Endothelial cell (in vitro differentiated cells): ENCODE data around the gene MUTYH. TPM values are rescaled to one million over a fixed set of nuclear protein-coding genes. Genes with fewer than 3 reads are reported as not detected.

ENCODE experiments used
- DNase-seq: peaks from one replicate; pipeline ENCODE4 v3.0.0; 2021; ENCODE audit warnings: low spot score
- H3K27ac Mint-ChIP-seq: one replicate; pipeline ENCODE4 v1.8.0; 2021; ENCODE audit warnings: mixed read lengths, inconsistent platforms; ENCODE audit not compliant: unreplicated experiment
- H3K27me3 Mint-ChIP-seq: one replicate; pipeline ENCODE4 v1.8.0; 2021; ENCODE audit warnings: mild to moderate bottlenecking, moderate library complexity, mixed read lengths, inconsistent platforms; ENCODE audit not compliant: unreplicated experiment
- H3K36me3 Mint-ChIP-seq: one replicate; pipeline ENCODE4 v1.8.0; 2021; ENCODE audit warnings: mild to moderate bottlenecking, low read depth, mixed read lengths, inconsistent platforms; ENCODE audit not compliant: unreplicated experiment
- H3K4me1 Mint-ChIP-seq: one replicate; pipeline ENCODE4 v1.8.0; 2021; ENCODE audit warnings: mild to moderate bottlenecking, mixed read lengths, inconsistent platforms; ENCODE audit not compliant: unreplicated experiment
- H3K4me3 Mint-ChIP-seq: one replicate; pipeline ENCODE4 v1.8.0; 2021; ENCODE audit warnings: mild to moderate bottlenecking, mixed read lengths, inconsistent platforms; ENCODE audit not compliant: unreplicated experiment
- H3K9me3 Mint-ChIP-seq: one replicate; pipeline ENCODE4 v1.8.0; 2021; ENCODE audit warnings: mixed read lengths, inconsistent platforms; ENCODE audit not compliant: unreplicated experiment
- total RNA-seq: library from RNA; stranded (reverse); fragmentation: NEBNext Ultra II Directional; extraction: Animal tissue kit (Norgen Biotek cat#: 25700); gene quantifications from one replicate; pipeline ENCODE4 v1.2.1, GENCODE V29; 2021; ENCODE audit not compliant: unreplicated experiment
- TF ChIP-seq, protein P1 (sequence below): fragments of 200-600 bp; sonication (generic); IDR thresholded peaks from one replicate; pipeline ENCODE4 v1.5.0; 2021; ENCODE audit warnings: antibody characterized with exemption; ENCODE audit not compliant: unreplicated experiment

Gene MUTYH
- total RNA-seq, 1 donor from 2014 or later, result 31.5 TPM

- no peak overlapping the region for H3K4me3 Mint-ChIP-seq
- peaks cover 5% of the 10 kb centered on the region for H3K36me3 Mint-ChIP-seq
- H3K4me1 Mint-ChIP-seq, result peaks cover 20% of the 10 kb centered on the region
- TF ChIP-seq, protein P1, sequence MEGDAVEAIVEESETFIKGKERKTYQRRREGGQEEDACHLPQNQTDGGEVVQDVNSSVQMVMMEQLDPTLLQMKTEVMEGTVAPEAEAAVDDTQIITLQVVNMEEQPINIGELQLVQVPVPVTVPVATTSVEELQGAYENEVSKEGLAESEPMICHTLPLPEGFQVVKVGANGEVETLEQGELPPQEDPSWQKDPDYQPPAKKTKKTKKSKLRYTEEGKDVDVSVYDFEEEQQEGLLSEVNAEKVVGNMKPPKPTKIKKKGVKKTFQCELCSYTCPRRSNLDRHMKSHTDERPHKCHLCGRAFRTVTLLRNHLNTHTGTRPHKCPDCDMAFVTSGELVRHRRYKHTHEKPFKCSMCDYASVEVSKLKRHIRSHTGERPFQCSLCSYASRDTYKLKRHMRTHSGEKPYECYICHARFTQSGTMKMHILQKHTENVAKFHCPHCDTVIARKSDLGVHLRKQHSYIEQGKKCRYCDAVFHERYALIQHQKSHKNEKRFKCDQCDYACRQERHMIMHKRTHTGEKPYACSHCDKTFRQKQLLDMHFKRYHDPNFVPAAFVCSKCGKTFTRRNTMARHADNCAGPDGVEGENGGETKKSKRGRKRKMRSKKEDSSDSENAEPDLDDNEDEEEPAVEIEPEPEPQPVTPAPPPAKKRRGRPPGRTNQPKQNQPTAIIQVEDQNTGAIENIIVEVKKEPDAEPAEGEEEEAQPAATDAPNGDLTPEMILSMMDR, result no peak
- H3K27me3 Mint-ChIP-seq, result peaks cover 2% of the 10 kb centered on the region
- no peaks in the 10 kb centered on the region for H3K9me3 Mint-ChIP-seq
- no peak overlapping the region for H3K27ac Mint-ChIP-seq
- no peak for DNase-seq
Measured at GRCh38 chr1:45322486-45323040, 17.7 kb downstream of the MUTYH start.

DNA sequence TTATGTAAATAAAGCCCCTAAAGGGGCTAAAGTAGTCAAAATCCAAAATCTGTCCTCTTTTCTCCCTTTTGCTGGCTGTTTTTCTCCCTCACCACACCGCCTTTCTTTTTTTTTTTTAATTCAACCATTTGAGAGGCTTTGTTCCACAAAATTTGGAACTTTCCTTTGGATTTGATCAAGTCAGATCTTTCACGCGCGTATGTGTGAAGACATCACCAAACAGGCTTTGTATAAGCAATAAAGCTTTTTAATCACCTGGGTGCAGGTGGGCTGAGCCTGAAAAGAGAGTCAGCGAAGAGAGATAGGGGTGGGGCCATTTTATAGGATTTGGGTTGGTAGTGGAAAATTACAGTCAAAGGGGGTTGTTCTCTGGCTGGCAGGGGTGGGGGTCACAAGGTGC lies 18.8 kb downstream of the MUTYH start:
- peak overlapping the region; percentile 74 for H3K27ac Mint-ChIP-seq
- peaks cover 2% of the 10 kb centered on the region for H3K27me3 Mint-ChIP-seq
- no peaks in the 10 kb centered on the region for H3K9me3 Mint-ChIP-seq
- peaks cover 5% of the 10 kb centered on the region for H3K36me3 Mint-ChIP-seq
- H3K4me3 Mint-ChIP-seq, result peak overlapping the region; percentile 48
- TF ChIP-seq, protein P1, result no peak
- H3K4me1 Mint-ChIP-seq, result peaks cover 18% of the 10 kb centered on the region
- no peak for DNase-seq

DNA sequence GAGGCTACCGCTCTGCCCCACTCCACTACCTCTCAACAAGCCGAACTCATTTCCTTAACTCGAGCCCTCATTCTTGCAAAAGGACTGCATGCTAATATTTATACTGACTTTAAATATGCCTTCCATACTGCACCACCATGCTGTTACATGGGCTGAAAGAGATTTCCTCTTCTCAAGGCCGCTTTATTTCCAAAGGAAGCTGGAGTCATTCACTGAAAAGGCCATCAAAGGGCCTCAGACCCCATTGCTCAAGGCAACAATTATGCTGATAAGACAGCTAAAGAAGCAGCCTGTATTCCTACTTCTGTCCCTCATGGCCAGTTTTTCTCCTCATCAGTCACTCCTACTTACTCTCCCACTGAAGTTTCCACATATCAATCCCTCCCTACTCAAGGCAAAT lies 20.5 kb downstream of the MUTYH start:
- Mint-ChIP-seq H3K36me3 (no peaks in the 10 kb centered on the region), H3K4me3 (no peak overlapping the region)

GRCh38 chr1:45317166-45317565 lies 23.1 kb downstream of the MUTYH start:
- Mint-ChIP-seq H3K36me3 (no peaks in the 10 kb centered on the region), H3K27ac (no peak overlapping the region), H3K27me3 (peaks cover 2% of the 10 kb centered on the region), H3K4me1 (peaks cover 8% of the 10 kb centered on the region), H3K4me3 (no peak overlapping the region), H3K9me3 (no peaks in the 10 kb centered on the region)
- no peak for DNase-seq
- TF ChIP-seq, protein P1, result no peak

More for the DNA sequence above, 20.5 kb downstream of the MUTYH start:
- peaks cover 8% of the 10 kb centered on the region for H3K4me1 Mint-ChIP-seq
- H3K27me3 Mint-ChIP-seq, result peaks cover 2% of the 10 kb centered on the region
- no peak for DNase-seq
- no peak overlapping the region for H3K27ac Mint-ChIP-seq
- TF ChIP-seq, protein P1, result no peak
- no peaks in the 10 kb centered on the region for H3K9me3 Mint-ChIP-seq

DNA sequence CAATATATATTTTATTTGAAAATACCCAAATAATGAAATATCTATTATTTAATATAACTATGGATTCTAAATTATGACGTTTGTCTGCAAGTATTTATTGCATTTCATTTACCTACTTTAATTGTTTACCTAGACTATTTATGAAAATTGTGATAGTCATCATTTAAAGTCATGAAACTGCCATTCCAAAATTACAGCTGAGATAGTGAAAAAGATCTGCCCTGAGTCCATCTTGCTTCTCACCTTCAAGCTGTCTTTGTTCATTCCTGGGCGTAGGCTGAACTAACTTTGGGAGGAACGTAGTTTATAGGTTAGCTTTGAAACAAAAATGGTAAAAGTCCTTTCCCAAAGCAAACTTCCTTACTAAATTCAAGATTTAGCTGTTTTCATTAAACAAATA lies 26.0 kb downstream of the MUTYH start:
- no peak overlapping the region for H3K27ac Mint-ChIP-seq
- no peak overlapping the region for H3K4me3 Mint-ChIP-seq

More for the DNA sequence above, 26.0 kb downstream of the MUTYH start:
- TF ChIP-seq, protein P1, result no peak
- DNase-seq, result no peak
- H3K4me1 Mint-ChIP-seq, result no peaks in the 10 kb centered on the region
- no peaks in the 10 kb centered on the region for H3K36me3 Mint-ChIP-seq
- H3K27me3 Mint-ChIP-seq, result no peaks in the 10 kb centered on the region
- no peaks in the 10 kb centered on the region for H3K9me3 Mint-ChIP-seq
